Measurements from ENCODE around the gene PRKG1. TPM values are rescaled to one million over a fixed set of nuclear protein-coding genes. Genes with fewer than 3 reads are reported as not detected.

The PRKG1 gene
- total RNA-seq, 4 donors from 2014 or later: 26.5 to 72.3 (median 58.1) TPM

DNA sequence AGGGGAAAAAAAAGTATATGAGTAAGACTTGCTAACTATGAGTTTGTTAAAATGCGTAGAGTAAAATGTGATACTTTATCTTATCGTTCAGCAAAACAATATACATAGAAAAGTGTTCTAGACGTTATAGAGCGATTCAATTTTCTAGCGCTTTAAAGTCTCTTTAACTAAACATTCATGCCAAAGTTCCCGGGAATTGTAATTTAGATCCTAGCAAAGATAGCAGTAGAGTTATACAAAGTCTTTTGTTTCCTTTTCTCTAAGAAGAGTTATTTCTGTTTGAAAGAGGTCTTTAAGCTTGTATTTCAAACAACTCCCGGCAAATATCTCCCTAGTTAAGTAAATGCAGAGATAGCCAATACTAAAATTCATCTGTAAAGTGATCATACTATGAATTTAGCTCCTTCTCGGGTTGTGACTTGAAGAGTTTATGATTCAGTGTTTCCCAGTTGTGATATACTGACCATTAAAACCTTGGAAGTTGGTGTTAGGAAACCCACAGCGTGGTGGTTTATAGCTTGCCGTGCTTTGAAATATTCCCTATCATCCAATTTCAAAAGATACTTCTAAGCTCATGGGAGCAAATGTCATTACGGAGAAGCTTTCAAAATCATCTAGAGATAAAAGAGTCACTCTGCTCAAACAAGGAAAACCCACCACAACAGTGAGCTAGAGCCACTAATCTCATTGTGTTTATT lies 453.4 kb downstream of the PRKG1 start:
- peaks cover 0 to 14% of the 10 kb centered on the region in 2 donors for H3K4me1 ChIP-seq
- H3K27me3 ChIP-seq: no peaks in the 10 kb centered on the region
- no peak overlapping the region for H3K4me3 ChIP-seq (replicated peaks in 1 of 3)
- WGBS, 2 donors: 48 to 59% methylated on average over 11 of the region's 11 CpGs
- intact Hi-C loops (cut with DNase I): no loop called here
- H3K36me3 ChIP-seq: no peaks in the 10 kb centered on the region
- H3K27ac ChIP-seq: no peak overlapping the region
- no peaks in the 10 kb centered on the region for H3K9me3 ChIP-seq
- DNase-seq: no peak
- TF ChIP-seq POLR2A (IDR thresholded peaks at IDR 0.05): no peak
- TF ChIP-seq, protein P1, sequence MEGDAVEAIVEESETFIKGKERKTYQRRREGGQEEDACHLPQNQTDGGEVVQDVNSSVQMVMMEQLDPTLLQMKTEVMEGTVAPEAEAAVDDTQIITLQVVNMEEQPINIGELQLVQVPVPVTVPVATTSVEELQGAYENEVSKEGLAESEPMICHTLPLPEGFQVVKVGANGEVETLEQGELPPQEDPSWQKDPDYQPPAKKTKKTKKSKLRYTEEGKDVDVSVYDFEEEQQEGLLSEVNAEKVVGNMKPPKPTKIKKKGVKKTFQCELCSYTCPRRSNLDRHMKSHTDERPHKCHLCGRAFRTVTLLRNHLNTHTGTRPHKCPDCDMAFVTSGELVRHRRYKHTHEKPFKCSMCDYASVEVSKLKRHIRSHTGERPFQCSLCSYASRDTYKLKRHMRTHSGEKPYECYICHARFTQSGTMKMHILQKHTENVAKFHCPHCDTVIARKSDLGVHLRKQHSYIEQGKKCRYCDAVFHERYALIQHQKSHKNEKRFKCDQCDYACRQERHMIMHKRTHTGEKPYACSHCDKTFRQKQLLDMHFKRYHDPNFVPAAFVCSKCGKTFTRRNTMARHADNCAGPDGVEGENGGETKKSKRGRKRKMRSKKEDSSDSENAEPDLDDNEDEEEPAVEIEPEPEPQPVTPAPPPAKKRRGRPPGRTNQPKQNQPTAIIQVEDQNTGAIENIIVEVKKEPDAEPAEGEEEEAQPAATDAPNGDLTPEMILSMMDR (IDR thresholded peaks at IDR 0.05): no peak

DNA sequence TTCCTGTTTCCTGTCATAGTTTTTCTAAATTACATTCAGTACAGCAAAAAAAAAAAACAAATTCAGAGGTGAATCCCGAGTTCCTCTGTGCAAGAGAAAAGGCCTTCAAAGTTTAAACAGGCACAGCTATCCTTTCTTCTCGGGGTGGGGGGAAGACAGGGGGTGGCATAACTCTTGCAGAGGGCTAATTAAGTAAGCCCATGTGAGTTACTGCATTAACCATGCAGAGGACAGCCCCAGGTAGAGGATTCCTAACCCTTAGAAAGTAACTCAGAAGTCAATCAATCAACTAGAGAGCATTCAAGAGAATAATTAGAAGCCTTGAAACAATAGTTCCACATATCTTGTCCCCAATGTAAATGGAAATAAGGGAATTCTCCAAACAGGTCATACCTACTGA lies 454.2 kb downstream of the PRKG1 start:
- WGBS, 2 donors: 27 to 43% methylated on average over 2 of the region's 2 CpGs
- H3K4me3 ChIP-seq (replicated peaks in 1 of 3): no peak overlapping the region
- intact Hi-C loops (cut with DNase I): no loop called here
- H3K27ac ChIP-seq: no peak overlapping the region
- no peak for DNase-seq
- H3K27me3 ChIP-seq: no peaks in the 10 kb centered on the region
- no peak for TF ChIP-seq POLR2A (IDR thresholded peaks at IDR 0.05)
- TF ChIP-seq, protein P1 (IDR thresholded peaks at IDR 0.05): no peak
- H3K36me3 ChIP-seq: no peaks in the 10 kb centered on the region
- H3K9me3 ChIP-seq: no peaks in the 10 kb centered on the region
- peaks cover 0 to 14% of the 10 kb centered on the region in 2 donors for H3K4me1 ChIP-seq

DNA sequence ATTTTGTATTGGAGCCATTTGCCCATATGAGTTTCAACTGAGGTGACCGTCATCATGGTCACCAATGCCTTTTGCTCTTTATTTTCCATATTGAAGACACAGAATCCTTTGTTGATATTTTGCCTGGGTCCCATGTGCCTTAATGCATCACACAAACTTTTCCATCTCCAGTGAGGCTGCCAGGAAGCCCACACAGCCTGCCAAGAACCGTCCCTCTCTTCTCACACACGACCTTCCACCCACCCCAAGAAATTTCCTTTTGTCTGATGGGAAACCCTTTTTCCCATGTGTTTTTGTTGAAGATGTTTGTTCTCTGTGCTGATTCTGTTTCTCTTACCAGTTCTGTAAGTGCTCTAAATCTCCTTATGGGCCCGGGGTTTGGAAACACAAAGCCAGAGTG lies 456.3 kb downstream of the PRKG1 start:
- no peak for DNase-seq
- Histone ChIP-seq H3K36me3 (no peaks in the 10 kb centered on the region), H3K27me3 (no peaks in the 10 kb centered on the region), H3K27ac (no peak overlapping the region), H3K4me3 (replicated peaks in 1 of 3) (no peak overlapping the region), H3K4me1 (peaks cover 0 to 14% of the 10 kb centered on the region in 2 donors), H3K9me3 (no peaks in the 10 kb centered on the region)
- 55% methylated on average over 4 of the region's 4 CpGs for WGBS, 2 donors
- intact Hi-C loops (cut with DNase I): no loop called here
- no peak for TF ChIP-seq POLR2A (IDR thresholded peaks at IDR 0.05)
- TF ChIP-seq, protein P1 (IDR thresholded peaks at IDR 0.05): no peak

DNA sequence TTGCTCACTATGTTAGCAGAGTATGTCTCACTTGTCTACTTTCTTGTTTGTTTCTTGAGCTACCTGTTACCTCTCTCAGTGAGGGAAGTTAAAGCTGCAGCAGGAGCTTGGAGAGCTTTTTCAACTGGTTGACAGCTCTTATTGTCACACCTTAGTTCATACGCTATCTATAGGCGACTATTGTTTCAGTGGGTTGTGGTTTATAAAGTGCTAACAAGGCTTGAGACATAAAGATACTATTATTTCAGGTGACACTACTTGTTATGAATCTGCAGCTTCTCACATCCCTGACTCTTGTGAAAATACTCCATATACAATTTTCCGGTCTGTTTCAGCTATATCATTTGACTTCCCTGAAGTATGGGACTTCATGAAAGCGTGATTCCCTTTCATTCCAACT lies 457.8 kb downstream of the PRKG1 start:
- Histone ChIP-seq H3K36me3 (no peaks in the 10 kb centered on the region), H3K9me3 (no peaks in the 10 kb centered on the region), H3K4me1 (peaks cover 0 to 14% of the 10 kb centered on the region in 2 donors), H3K27me3 (no peaks in the 10 kb centered on the region), H3K27ac (no peak overlapping the region), H3K4me3 (replicated peaks in 1 of 3) (no peak overlapping the region)
- no peak for TF ChIP-seq POLR2A (IDR thresholded peaks at IDR 0.05)
- 93 to 96% methylated on average over 4 of the region's 4 CpGs for WGBS, 2 donors
- no peak for DNase-seq
- intact Hi-C loops (cut with DNase I): no loop called here

DNA sequence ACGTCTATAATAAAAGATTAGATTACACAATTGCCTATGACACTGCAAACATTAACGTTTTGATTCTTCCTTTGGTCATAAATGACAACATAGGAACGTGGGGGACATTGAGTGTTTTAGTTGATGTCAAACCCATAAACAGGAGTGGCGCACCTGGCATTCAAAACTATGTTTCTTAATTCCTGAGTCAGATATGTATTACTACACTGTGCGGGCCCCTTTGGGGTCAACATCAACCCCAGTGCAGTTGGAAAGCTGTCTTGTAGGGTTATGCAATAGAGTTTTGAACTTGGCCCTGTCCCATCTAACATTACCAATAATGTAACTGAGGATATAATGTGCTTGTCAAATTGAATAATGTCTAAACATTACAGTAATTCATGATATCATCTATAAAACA lies 468.6 kb downstream of the PRKG1 start:
- Histone ChIP-seq H3K9me3 (no peaks in the 10 kb centered on the region), H3K4me3 (replicated peaks in 1 of 3) (no peak overlapping the region), H3K4me1 (peaks cover 0 to 2% of the 10 kb centered on the region in 2 donors), H3K27me3 (no peaks in the 10 kb centered on the region), H3K36me3 (no peaks in the 10 kb centered on the region), H3K27ac (no peak overlapping the region)
- WGBS, 2 donors: 89 to 90% methylated on average over 5 of the region's 5 CpGs
- no peak for DNase-seq
- intact Hi-C loops (cut with DNase I): no loop called here
- TF ChIP-seq, protein P1 (IDR thresholded peaks at IDR 0.05): no peak
- no peak for TF ChIP-seq POLR2A (IDR thresholded peaks at IDR 0.05)
